ENCODE results near the gene PINK1.
"Not testable (repeated sequence)": the region's sequence is repeated elsewhere in the genome, so short reads cannot be mapped to it uniquely, and the experiment has no call there.

Gene PINK1

DNA sequence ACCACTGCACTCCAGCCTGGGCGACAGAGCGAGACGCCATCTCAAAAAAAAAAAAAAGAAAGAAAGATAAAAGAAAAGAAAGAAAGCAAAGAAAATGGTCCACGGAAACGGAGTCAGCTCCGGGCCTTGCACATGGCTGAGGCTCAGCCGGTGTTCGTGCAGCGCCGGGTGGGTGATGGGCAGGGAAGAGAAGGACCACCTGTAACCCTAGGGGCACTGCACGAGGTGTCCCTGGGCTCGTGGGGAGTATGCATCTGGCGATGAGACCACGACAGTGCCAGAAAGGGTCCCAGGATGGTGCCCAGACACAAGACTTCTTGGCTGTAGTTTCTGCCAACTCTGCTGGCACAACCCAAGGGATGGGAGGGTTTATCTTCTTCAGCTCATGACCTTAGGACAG lies 38.5 kb upstream of the PINK1 start:
- Histone ChIP-seq H3K9ac (ENCODE audit: low read length in 5 of 5) (no peak overlapping the region), H3K27ac (ENCODE audit: low read depth, low read length) (no peak overlapping the region), H3K27me3 (ENCODE audit: control insufficient read depth in 5 of 5, insufficient read depth in 4 of 5, low read length in 5 of 5) (peaks cover 4 to 9% (median 6%) of the 10 kb centered on the region in 5 donors), H3K4me1 (ENCODE audit: control insufficient read depth in 5 of 5, insufficient read depth in 5 of 5, low read length in 5 of 5) (peaks cover 4 to 21% (median 18%) of the 10 kb centered on the region in 5 donors), H3K36me3 (ENCODE audit: control insufficient read depth in 5 of 5, insufficient read depth in 5 of 5, low read length in 5 of 5) (no peaks in the 10 kb centered on the region), H3K9me3 (ENCODE audit: control insufficient read depth in 5 of 5, low read length in 5 of 5) (no peaks in the 10 kb centered on the region), H3K4me3 (ENCODE audit: low read depth in 1 of 5, low read length in 5 of 5) (no peak overlapping the region)

DNA sequence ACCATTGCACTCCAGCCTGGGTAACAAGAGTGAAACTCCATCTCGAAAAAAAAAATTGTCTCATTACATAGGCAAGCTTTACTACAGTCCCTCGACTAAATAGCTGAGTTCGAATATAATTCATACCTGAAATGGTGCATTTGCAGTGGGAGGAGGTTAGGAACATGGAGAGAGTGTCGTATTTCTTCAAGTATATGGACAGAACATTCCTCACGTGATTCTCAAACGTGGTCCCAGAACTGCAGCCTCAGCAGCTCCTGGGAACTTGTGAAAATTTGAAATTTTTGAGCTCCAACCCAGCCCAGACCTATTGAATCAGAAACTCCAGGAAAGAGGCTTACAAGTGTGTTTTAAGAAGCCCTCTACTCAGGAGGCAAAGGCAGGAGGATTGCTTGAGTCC lies 37.2 kb upstream of the PINK1 start:
- Histone ChIP-seq H3K27ac (ENCODE audit: low read depth, low read length) (no peak overlapping the region), H3K4me3 (ENCODE audit: low read depth in 1 of 5, low read length in 5 of 5) (no peak overlapping the region), H3K9ac (ENCODE audit: low read length in 5 of 5) (no peak overlapping the region), H3K27me3 (ENCODE audit: control insufficient read depth in 5 of 5, insufficient read depth in 4 of 5, low read length in 5 of 5) (peaks cover 2 to 6% (median 4%) of the 10 kb centered on the region in 5 donors), H3K9me3 (ENCODE audit: control insufficient read depth in 5 of 5, low read length in 5 of 5) (no peaks in the 10 kb centered on the region), H3K4me1 (ENCODE audit: control insufficient read depth in 5 of 5, insufficient read depth in 5 of 5, low read length in 5 of 5) (peaks cover 0 to 11% (median 7%) of the 10 kb centered on the region in 5 donors), H3K36me3 (ENCODE audit: control insufficient read depth in 5 of 5, insufficient read depth in 5 of 5, low read length in 5 of 5) (no peaks in the 10 kb centered on the region)

DNA sequence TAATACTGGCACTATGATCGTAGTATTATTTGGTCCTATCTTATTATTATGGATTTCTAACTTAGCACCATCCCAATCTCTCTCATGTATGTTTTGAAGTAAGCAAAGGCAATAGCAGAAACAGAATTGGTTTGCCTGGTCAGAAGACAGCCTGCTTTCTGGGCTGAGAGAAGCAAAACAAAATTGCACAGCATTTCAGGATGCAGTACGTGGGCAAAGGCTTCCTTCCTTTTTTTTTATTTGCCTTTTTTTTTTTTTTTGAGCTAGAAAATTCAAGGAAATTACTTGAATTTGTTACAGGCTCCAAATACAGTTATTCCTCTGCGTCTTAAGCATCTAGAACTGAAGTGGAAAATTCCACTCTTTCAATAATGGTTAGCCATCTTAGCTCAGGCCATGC lies 35.6 kb upstream of the PINK1 start:
- Histone ChIP-seq H3K36me3 (ENCODE audit: control insufficient read depth in 5 of 5, insufficient read depth in 5 of 5, low read length in 5 of 5) (no peaks in the 10 kb centered on the region), H3K27ac (ENCODE audit: low read depth, low read length) (no peak overlapping the region), H3K27me3 (ENCODE audit: control insufficient read depth in 5 of 5, insufficient read depth in 4 of 5, low read length in 5 of 5) (peaks cover 0 to 6% (median 2%) of the 10 kb centered on the region in 5 donors), H3K9me3 (ENCODE audit: control insufficient read depth in 5 of 5, low read length in 5 of 5) (no peaks in the 10 kb centered on the region), H3K9ac (ENCODE audit: low read length in 5 of 5) (no peak overlapping the region), H3K4me1 (ENCODE audit: control insufficient read depth in 5 of 5, insufficient read depth in 5 of 5, low read length in 5 of 5) (peaks cover 0 to 11% (median 7%) of the 10 kb centered on the region in 5 donors), H3K4me3 (ENCODE audit: low read depth in 1 of 5, low read length in 5 of 5) (no peak overlapping the region)

DNA sequence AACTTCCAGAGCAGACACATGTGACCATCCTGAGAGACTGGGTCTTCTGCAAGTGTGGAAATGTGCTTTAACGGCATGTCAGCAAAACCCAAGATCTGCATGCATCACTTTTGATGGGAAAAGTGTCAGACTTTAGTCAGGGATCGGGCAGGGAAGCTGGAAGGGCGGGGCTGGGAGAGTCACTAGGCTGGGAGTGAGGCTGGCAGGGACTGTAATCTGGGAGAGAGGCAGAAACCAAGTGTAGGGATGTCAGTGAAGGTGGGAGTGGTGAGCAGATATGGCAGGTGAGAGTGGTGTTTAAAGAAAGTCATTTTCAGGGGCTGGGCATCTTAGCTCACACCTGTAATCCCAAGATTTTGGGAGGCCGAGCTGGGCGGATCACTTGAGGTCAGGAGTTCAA lies 33.1 kb upstream of the PINK1 start:
- H3K9me3 ChIP-seq (ENCODE audit: control insufficient read depth in 5 of 5, low read length in 5 of 5), result no peaks in the 10 kb centered on the region
- H3K27ac ChIP-seq (ENCODE audit: low read depth, low read length), result no peak overlapping the region
- no peaks in the 10 kb centered on the region for H3K36me3 ChIP-seq (ENCODE audit: control insufficient read depth in 5 of 5, insufficient read depth in 5 of 5, low read length in 5 of 5)
- peaks cover 0 to 11% (median 7%) of the 10 kb centered on the region in 5 donors for H3K4me1 ChIP-seq (ENCODE audit: control insufficient read depth in 5 of 5, insufficient read depth in 5 of 5, low read length in 5 of 5)
- no peak overlapping the region for H3K9ac ChIP-seq (ENCODE audit: low read length in 5 of 5)
- H3K4me3 ChIP-seq (ENCODE audit: low read depth in 1 of 5, low read length in 5 of 5), result no peak overlapping the region
- peaks cover 0 to 2% (median 0%) of the 10 kb centered on the region in 5 donors for H3K27me3 ChIP-seq (ENCODE audit: control insufficient read depth in 5 of 5, insufficient read depth in 4 of 5, low read length in 5 of 5)

DNA sequence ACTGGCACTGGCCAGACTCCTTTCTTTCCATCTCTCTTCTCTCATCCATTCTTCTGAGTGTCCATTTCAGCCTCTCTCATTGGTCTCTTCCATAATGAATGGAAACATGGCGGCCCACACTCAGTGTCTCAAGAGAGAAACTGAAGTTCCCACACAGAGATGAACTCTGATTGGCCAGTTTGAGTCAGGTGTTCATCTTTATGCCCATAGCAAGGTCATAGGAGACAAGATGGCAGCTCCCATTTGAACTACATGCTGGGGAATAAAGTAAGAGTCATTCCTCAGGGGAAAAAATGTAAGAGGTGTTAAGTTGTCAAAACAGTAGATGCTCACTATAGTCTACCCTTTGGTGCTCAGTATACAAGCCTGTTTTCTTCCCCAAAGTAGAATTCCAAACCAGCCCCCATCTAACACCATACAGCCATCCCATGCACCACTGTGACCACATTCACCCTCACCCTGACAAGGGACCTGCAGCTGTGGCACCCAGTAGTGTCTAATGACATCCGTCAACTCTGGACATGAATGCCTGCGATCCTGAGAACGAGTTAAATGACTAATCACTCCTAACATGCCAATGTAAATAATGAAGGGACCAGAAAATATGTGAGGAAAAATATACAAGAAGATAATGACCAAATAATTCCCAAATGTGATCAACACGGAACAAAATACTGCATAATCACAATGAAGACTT lies 32.0 kb upstream of the PINK1 start:
- Histone ChIP-seq H3K4me1 (ENCODE audit: control insufficient read depth in 5 of 5, insufficient read depth in 5 of 5, low read length in 5 of 5) (peaks cover 0 to 11% (median 7%) of the 10 kb centered on the region in 5 donors), H3K27ac (ENCODE audit: low read depth, low read length) (no peak overlapping the region), H3K27me3 (ENCODE audit: control insufficient read depth in 5 of 5, insufficient read depth in 4 of 5, low read length in 5 of 5) (peaks cover 0 to 2% (median 0%) of the 10 kb centered on the region in 5 donors), H3K36me3 (ENCODE audit: control insufficient read depth in 5 of 5, insufficient read depth in 5 of 5, low read length in 5 of 5) (no peaks in the 10 kb centered on the region), H3K9ac (ENCODE audit: low read length in 5 of 5) (no peak overlapping the region), H3K4me3 (ENCODE audit: low read depth in 1 of 5, low read length in 5 of 5) (no peak overlapping the region), H3K9me3 (ENCODE audit: control insufficient read depth in 5 of 5, low read length in 5 of 5) (no peaks in the 10 kb centered on the region)

DNA sequence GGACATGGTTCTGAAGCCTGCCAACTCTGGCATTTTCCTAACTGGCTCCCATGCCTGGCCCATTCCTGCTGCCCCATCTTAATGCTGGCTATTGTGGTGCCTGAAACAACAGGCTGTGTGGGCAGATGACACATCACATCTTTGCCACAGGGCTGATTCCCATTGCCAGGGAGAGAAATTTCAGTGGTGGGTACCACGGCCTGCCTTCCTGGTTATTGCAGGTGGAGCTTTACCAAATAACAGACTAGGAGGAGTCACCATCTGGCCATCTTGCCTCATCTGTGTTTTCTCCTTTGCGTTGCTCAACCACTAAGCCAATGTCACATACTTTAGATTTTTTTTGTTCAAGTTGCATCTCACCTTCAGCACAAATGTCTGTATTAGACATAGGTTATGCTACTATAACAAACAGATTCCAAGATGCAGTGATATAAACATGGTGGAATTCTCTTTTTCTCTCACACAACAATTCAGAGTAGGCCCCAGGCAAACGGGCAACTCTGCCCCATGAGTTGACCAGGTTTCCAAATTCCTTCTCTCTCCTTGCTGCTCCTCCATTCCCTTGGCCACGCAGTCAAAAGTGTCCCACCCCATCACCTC lies 30.3 kb upstream of the PINK1 start:
- no peak overlapping the region for H3K27ac ChIP-seq (ENCODE audit: low read depth, low read length)

DNA sequence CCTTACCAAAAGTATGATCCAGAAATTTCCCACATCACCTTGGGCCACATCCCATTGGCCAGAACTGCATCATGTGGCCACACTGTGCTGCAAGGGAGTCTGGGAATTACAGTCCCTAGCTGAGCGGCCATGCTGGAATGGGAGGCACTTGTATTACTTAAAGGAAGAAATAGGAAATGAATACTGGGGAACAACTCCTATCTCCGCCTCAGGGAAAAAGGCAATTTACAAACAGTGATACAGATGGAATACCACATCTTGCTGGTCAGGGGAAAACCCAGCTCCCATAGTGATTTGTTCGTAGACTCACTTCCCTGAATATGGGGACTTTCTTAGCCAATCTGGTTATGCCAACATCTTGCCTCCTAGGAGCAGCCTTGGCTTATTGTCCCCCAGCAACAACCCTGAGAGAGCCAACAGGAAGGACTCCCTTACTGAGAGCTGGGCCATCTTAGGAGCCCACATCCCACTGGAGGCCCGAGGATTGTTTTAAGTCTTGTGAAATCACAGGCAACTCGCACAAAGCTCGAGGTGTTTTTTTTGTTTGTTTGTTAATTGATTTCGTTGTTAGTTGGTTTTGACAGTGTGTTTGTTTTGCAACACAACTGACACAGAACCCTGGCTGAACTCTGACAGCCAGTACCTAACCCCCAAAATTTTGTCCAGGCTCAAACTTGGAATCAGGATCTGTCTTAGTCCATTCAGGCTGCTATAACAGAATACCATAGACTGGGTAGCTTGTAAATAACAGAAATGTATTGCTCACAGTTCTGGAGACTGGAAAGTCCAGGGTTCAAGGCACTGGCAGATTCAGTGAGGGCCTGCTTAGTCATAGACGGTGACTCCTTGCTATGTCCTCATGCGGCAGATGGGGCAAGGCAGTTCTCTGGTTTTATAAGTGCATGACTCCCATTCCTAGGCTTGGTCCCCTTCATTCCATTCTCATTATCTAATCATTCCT lies 29.5 kb upstream of the PINK1 start:
- peaks cover 0 to 2% (median 0%) of the 10 kb centered on the region in 5 donors for H3K27me3 ChIP-seq (ENCODE audit: control insufficient read depth in 5 of 5, insufficient read depth in 4 of 5, low read length in 5 of 5)
- no peaks in the 10 kb centered on the region for H3K4me1 ChIP-seq (ENCODE audit: control insufficient read depth in 5 of 5, insufficient read depth in 5 of 5, low read length in 5 of 5)
- no peak overlapping the region for H3K9ac ChIP-seq (ENCODE audit: low read length in 5 of 5)
- H3K36me3 ChIP-seq (ENCODE audit: control insufficient read depth in 5 of 5, insufficient read depth in 5 of 5, low read length in 5 of 5), result no peaks in the 10 kb centered on the region
- no peaks in the 10 kb centered on the region for H3K9me3 ChIP-seq (ENCODE audit: control insufficient read depth in 5 of 5, low read length in 5 of 5)
- no peak overlapping the region for H3K4me3 ChIP-seq (ENCODE audit: low read depth in 1 of 5, low read length in 5 of 5)
- H3K27ac ChIP-seq (ENCODE audit: low read depth, low read length), result no peak overlapping the region

More for the DNA sequence above, 30.3 kb upstream of the PINK1 start:
- Histone ChIP-seq H3K9ac (ENCODE audit: low read length in 5 of 5) (no peak overlapping the region), H3K4me3 (ENCODE audit: low read depth in 1 of 5, low read length in 5 of 5) (no peak overlapping the region), H3K27me3 (ENCODE audit: control insufficient read depth in 5 of 5, insufficient read depth in 4 of 5, low read length in 5 of 5) (peaks cover 0 to 2% (median 0%) of the 10 kb centered on the region in 5 donors), H3K4me1 (ENCODE audit: control insufficient read depth in 5 of 5, insufficient read depth in 5 of 5, low read length in 5 of 5) (peaks cover 0 to 3% (median 2%) of the 10 kb centered on the region in 5 donors), H3K36me3 (ENCODE audit: control insufficient read depth in 5 of 5, insufficient read depth in 5 of 5, low read length in 5 of 5) (no peaks in the 10 kb centered on the region), H3K9me3 (ENCODE audit: control insufficient read depth in 5 of 5, low read length in 5 of 5) (no peaks in the 10 kb centered on the region)

DNA sequence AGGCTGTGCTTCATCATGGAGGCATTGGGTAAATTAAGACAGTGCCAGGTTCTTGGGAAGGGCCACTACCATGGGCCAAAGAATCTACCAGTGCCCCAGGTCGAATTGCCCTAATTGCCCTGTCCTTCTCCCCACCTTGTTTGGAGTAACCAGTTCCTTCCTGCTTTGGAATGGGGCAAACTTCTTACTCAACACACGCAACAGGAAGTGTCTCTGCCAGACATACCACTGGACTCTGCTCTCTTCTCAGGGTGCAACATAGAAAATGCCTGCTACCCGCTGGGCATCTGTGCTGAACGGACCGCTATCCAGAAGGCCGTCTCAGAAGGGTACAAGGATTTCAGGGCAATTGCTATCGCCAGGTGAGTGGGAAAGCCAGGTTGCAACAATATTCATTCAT lies 28.6 kb upstream of the PINK1 start:
- H3K27me3 ChIP-seq (ENCODE audit: control insufficient read depth in 5 of 5, insufficient read depth in 4 of 5, low read length in 5 of 5), result peaks cover 0 to 2% (median 0%) of the 10 kb centered on the region in 5 donors
- no peak overlapping the region for H3K27ac ChIP-seq (ENCODE audit: low read depth, low read length)
- H3K9me3 ChIP-seq (ENCODE audit: control insufficient read depth in 5 of 5, low read length in 5 of 5), result no peaks in the 10 kb centered on the region
- no peak overlapping the region for H3K9ac ChIP-seq (ENCODE audit: low read length in 5 of 5)
- no peak overlapping the region for H3K4me3 ChIP-seq (ENCODE audit: low read depth in 1 of 5, low read length in 5 of 5)
- no peaks in the 10 kb centered on the region for H3K36me3 ChIP-seq (ENCODE audit: control insufficient read depth in 5 of 5, insufficient read depth in 5 of 5, low read length in 5 of 5)
- no peaks in the 10 kb centered on the region for H3K4me1 ChIP-seq (ENCODE audit: control insufficient read depth in 5 of 5, insufficient read depth in 5 of 5, low read length in 5 of 5)

DNA sequence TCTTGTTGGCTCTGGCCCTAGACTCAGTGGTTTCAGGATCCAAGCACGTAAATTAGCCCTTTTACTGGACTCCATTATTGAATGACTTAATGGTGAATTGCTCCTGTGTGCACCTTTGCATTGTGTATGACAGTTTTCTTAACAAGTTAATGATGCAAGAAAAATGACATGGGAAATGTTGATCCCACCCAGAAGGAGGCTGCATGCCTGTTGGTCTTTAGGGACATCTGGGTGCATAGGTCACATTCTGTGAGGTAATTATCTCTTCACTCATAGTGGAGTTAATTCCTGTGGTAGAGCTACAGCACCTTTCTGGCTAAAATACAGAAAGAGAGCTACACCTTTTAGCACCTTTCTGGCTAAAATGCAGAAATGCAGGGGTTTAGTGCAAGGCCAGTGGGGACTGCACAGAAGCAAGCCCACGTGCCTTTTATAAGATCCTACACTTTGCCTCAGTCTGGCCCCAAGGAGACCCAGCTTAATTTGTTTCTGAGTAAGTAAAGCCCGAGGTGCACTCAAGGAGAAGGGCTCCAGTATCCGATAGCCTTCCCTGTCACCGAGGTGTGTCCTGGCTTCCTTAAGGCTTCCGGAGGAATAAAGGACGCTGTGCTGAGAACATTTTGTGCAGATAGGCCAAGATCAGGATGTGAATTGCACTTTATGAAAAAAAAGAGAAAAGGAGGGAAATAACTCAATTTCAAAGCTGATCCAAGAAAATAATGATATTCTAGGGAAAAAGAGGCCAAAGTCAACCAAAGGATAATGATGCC lies 26.3 kb upstream of the PINK1 start:
- not testable (repeated sequence) for H3K27ac ChIP-seq (ENCODE audit: low read depth, low read length); H3K9me3 ChIP-seq (ENCODE audit: control insufficient read depth in 5 of 5, low read length in 5 of 5); H3K4me1 ChIP-seq (ENCODE audit: control insufficient read depth in 5 of 5, insufficient read depth in 5 of 5, low read length in 5 of 5)

More for the DNA sequence above, 26.3 kb upstream of the PINK1 start:
- H3K36me3 ChIP-seq (ENCODE audit: control insufficient read depth in 5 of 5, insufficient read depth in 5 of 5, low read length in 5 of 5); H3K27me3 ChIP-seq (ENCODE audit: control insufficient read depth in 5 of 5, insufficient read depth in 4 of 5, low read length in 5 of 5); H3K9ac ChIP-seq (ENCODE audit: low read length in 5 of 5); H3K4me3 ChIP-seq (ENCODE audit: low read depth in 1 of 5, low read length in 5 of 5): not testable (repeated sequence)
